Measurements from ENCODE around the gene PBX3. TPM values are rescaled to one million over a fixed set of nuclear protein-coding genes. Genes with fewer than 3 reads are reported as not detected.

The PBX3 gene
- total RNA-seq, 1 donor from 2014 or later: 48.6 TPM

DNA sequence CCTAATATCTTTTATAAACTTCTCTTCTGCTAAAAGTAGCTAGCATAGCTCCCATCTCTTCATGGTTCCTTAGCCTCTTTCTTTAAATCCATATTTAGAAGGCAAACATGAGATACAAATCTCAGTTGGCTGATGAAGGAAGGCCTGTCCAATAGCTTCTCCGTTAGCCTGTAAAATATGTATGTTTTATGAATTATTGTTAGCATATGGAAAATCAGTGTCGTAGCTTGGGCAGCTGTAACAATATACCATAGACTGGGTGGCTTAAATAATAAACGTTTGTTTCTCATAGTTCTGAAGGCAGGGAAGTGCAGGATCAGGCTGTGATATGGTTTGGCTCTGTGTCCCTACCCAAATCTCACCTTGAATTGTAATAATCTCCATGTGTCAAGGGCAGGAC, 63.8 kb downstream of the PBX3 start:
- Histone ChIP-seq H3K36me3 (no peaks in the 10 kb centered on the region), H3K4me3 (no peak overlapping the region), H3K27ac (no peak overlapping the region), H3K9me3 (no peaks in the 10 kb centered on the region), H3K4me1 (no peaks in the 10 kb centered on the region), H3K27me3 (no peaks in the 10 kb centered on the region)
- no peak for DNase-seq
- no peak for ATAC-seq
- TF ChIP-seq CTCF (IDR thresholded peaks at IDR 0.05): no peak
- intact Hi-C loops (cut with DNase I): no loop called here

DNA sequence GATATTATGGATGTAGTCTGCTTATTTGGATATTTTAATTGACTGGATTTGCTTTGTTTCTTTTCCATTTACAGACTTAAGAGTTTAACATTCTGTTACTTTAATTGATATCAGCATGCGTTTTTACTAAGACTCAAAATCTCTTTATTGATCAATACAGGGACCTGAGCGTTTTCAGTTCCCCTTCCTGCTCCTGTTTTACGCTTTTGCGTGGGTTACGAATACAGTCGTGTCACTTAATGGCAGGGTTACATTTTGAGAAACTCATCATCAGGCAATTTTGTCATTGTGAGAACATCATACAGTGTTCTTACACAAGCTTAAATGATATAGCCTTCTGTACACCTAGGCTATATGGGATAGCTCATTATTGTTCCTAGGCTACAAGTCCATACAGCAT, 65.2 kb downstream of the PBX3 start:
- no peaks in the 10 kb centered on the region for H3K27me3 ChIP-seq
- intact Hi-C loops (cut with DNase I): no loop called here
- TF ChIP-seq CTCF (IDR thresholded peaks at IDR 0.05): no peak

DNA sequence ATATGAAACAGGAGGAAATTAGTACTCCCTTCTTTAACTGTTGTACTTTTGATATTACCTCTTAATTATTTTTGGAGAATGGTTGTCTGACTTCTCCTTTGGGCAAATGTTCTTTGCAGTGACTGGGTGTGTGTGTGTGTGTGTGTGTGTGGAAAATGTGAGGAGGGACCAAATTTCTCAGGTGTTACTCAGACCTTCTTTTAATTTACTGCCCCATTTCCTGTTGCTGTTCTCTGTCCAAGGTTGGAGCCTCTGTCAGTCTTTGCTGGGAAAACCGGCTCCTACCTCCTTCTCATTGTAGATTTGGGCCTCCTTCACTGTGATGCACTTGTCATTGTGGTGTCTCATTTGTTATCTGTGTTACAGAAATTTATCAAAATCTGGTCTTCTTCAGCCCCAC, 68.4 kb downstream of the PBX3 start:
- TF ChIP-seq CTCF (IDR thresholded peaks at IDR 0.05): no peak
- Histone ChIP-seq H3K9me3 (no peaks in the 10 kb centered on the region), H3K4me1 (no peaks in the 10 kb centered on the region), H3K27me3 (no peaks in the 10 kb centered on the region), H3K27ac (no peak overlapping the region), H3K4me3 (no peak overlapping the region), H3K36me3 (no peaks in the 10 kb centered on the region)
- ATAC-seq (no peak), DNase-seq (no peak)
- intact Hi-C loops (cut with DNase I): no loop called here

More for the DNA sequence above, 65.2 kb downstream of the PBX3 start:
- H3K4me1 ChIP-seq: no peaks in the 10 kb centered on the region
- no peak overlapping the region for H3K4me3 ChIP-seq
- no peak for ATAC-seq
- H3K36me3 ChIP-seq: no peaks in the 10 kb centered on the region
- H3K27ac ChIP-seq: no peak overlapping the region
- no peak for DNase-seq
- no peaks in the 10 kb centered on the region for H3K9me3 ChIP-seq

DNA sequence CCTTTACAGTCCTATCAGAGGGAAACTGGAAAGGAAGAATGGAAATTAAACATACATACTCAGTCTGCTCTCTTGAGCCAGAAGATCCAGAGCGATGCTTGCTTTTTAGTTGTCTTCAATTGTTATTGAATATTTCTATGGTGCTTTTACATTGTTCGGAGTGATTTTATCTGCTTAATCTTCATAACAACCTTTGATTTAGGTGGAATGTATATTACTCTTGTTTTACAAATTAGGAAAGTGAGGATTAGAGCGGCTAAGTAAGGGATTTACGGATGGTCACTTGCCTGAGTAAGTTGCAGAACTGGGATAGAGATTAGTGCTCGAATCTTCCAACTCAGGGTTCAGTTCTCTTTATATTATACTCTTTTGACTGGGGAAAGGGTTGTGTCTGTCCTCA, 69.1 kb downstream of the PBX3 start:
- H3K4me3 ChIP-seq: no peak overlapping the region
- H3K27ac ChIP-seq: no peak overlapping the region
- H3K27me3 ChIP-seq: no peaks in the 10 kb centered on the region
- no peak for TF ChIP-seq CTCF (IDR thresholded peaks at IDR 0.05)
- intact Hi-C loops (cut with DNase I): no loop called here
- H3K36me3 ChIP-seq: no peaks in the 10 kb centered on the region
- no peaks in the 10 kb centered on the region for H3K4me1 ChIP-seq
- no peaks in the 10 kb centered on the region for H3K9me3 ChIP-seq
- ATAC-seq (no peak), DNase-seq (no peak)

GRCh38 chr9:125820100-125820804, 73.1 kb downstream of the PBX3 start:
- TF ChIP-seq CTCF (IDR thresholded peaks at IDR 0.05): no peak
- no peaks in the 10 kb centered on the region for H3K36me3 ChIP-seq
- no peak overlapping the region for H3K27ac ChIP-seq
- DNase-seq (no peak), ATAC-seq (no peak)
- no peaks in the 10 kb centered on the region for H3K9me3 ChIP-seq
- intact Hi-C loops (cut with DNase I): no loop called here
- H3K27me3 ChIP-seq: no peaks in the 10 kb centered on the region
- no peaks in the 10 kb centered on the region for H3K4me1 ChIP-seq
- no peak overlapping the region for H3K4me3 ChIP-seq

DNA sequence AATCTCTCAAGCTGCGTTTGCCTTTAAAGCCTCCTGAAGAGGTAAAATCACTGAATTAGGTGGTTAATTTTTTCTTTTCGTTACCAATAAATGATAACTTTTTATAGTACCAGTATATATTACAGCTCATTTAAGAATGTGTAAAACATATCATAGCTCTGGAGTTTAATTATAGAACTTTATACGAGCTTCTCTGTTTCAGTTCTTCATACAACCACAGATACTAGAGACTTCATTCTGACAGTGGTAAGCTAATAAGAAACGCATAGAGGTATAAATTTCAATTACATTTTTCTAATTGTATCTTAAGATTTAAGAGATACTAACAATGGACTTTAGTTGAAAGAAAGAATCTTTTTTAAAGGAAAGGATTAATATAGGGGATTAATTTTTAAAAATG, 73.9 kb downstream of the PBX3 start:
- Histone ChIP-seq H3K9me3 (no peaks in the 10 kb centered on the region), H3K4me3 (no peak overlapping the region), H3K27ac (no peak overlapping the region), H3K4me1 (no peaks in the 10 kb centered on the region), H3K36me3 (no peaks in the 10 kb centered on the region), H3K27me3 (no peaks in the 10 kb centered on the region)
- intact Hi-C loops (cut with DNase I): no loop called here
- TF ChIP-seq CTCF (IDR thresholded peaks at IDR 0.05): no peak
- no peak for ATAC-seq
- DNase-seq: no peak

Measured in upper lobe of right lung (tissue), 1 donor.